Esophagus (tissue), 2 donors: Measurements from ENCODE around the gene TNFSF13B. TPM values are rescaled to one million over a fixed set of nuclear protein-coding genes. Genes with fewer than 3 reads are reported as not detected.
"Not testable (repeated sequence)": the region's sequence is repeated elsewhere in the genome, so short reads cannot be mapped to it uniquely, and the experiment has no call there.

ENCODE experiments used
- H3K27ac ChIP-seq, 2 donors: one replicate each; pipeline ENCODE4 v1.5.1; 2013; ENCODE audit warnings: low read depth in 2 of 2, mild to moderate bottlenecking in 2 of 2, inconsistent platforms in 1 of 2, low read length in 1 of 2, moderate library complexity in 1 of 2
- H3K27me3 ChIP-seq, 2 donors: one replicate each; pipeline ENCODE4 v1.6.1; 2013; ENCODE audit warnings: low read length in 2 of 2, control low read depth in 1 of 2, mild to moderate bottlenecking in 1 of 2; ENCODE audit not compliant: insufficient read depth in 2 of 2, control insufficient read depth in 1 of 2
- H3K36me3 ChIP-seq, 2 donors: one replicate each; pipeline ENCODE4 v1.6.1; 2013; ENCODE audit warnings: low read length in 1 of 2; ENCODE audit not compliant: control insufficient read depth in 2 of 2, insufficient read depth in 2 of 2
- H3K4me1 ChIP-seq, 2 donors: one replicate each; pipeline ENCODE4 v1.6.1; 2013; ENCODE audit warnings: low read length in 1 of 2; ENCODE audit not compliant: control insufficient read depth in 2 of 2, insufficient read depth in 2 of 2
- H3K4me3 ChIP-seq, 2 donors: one replicate each; pipeline ENCODE4 v1.5.1; 2013; ENCODE audit warnings: low read length in 2 of 2, mild to moderate bottlenecking in 2 of 2, low read depth in 1 of 2, moderate library complexity in 1 of 2
- H3K9me3 ChIP-seq, 2 donors: one replicate each; pipeline ENCODE4 v1.6.1; 2013; ENCODE audit warnings: mild to moderate bottlenecking in 2 of 2, low read depth in 1 of 2, low read length in 1 of 2, moderate library complexity in 1 of 2; ENCODE audit not compliant: control insufficient read depth in 2 of 2, insufficient read depth in 1 of 2
- WGBS, 2 donors: extraction: QIAGEN DNeasy Blood & Tissue Kit; methylation state at CpG; one replicate each; pipeline ENCODE4 v1.1.7; 2013; 5-methylcytosine and 5-hydroxymethylcytosine counted together
- polyA plus RNA-seq, 2 donors: library from polyadenylated mRNA; stranded (reverse); fragments of 200-250 nt; gene quantifications; one replicate each; pipeline ENCODE4 v1.2.3, GENCODE V29; 2013
- donor health status: healthy with polysubstance abuse.
- donor health status: Bipolar disorder and iron deficiency.

The TNFSF13B gene
- polyA plus RNA-seq, 2 donors, result 0.41 to 0.92 TPM

DNA sequence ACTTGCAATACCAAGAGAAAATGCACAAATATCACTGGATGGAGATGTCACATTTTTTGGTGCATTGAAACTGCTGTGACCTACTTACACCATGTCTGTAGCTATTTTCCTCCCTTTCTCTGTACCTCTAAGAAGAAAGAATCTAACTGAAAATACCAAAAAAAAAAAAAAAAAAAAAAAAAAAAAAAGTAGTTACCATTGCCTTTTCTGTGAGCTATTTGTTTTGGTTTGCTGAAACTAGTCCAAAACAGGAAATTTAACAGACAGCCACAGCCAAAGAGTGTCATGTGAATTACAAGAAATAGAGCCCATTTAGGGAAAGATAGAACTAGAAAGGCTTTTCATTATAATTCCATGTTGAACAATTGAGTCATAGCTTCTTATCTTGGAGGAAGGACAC, 37.3 kb downstream of the TNFSF13B start:
- no peaks in the 10 kb centered on the region for H3K27me3 ChIP-seq
- H3K4me3 ChIP-seq, result no peak overlapping the region
- H3K36me3 ChIP-seq, result no peaks in the 10 kb centered on the region
- H3K9me3 ChIP-seq, result no peaks in the 10 kb centered on the region
- no peaks in the 10 kb centered on the region for H3K4me1 ChIP-seq
- no peak overlapping the region for H3K27ac ChIP-seq

DNA sequence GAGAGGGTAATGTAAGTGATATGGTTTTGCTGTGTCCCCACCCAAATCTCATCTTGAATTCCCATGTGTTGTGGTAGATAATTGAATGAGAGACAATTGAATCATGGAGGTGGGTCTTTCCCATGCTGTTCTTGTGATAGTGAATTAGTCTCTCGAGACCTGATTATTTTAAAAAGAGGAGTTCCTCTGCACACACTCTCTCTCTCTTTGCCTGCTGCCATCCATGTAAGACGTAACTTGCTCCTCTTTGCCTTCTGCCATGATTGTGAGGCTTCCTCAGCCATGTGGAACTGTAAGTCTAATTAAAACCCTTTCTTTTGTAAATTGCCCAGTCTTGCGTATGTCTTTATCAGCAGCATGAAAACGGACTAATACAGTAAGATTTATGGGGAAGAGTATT, 42.1 kb downstream of the TNFSF13B start:
- H3K4me1 ChIP-seq, H3K27me3 ChIP-seq, H3K9me3 ChIP-seq, H3K4me3 ChIP-seq, H3K27ac ChIP-seq, H3K36me3 ChIP-seq: not testable (repeated sequence)
- 88 to 90% methylated on average over 4 of the region's 4 CpGs for WGBS, 2 donors

DNA sequence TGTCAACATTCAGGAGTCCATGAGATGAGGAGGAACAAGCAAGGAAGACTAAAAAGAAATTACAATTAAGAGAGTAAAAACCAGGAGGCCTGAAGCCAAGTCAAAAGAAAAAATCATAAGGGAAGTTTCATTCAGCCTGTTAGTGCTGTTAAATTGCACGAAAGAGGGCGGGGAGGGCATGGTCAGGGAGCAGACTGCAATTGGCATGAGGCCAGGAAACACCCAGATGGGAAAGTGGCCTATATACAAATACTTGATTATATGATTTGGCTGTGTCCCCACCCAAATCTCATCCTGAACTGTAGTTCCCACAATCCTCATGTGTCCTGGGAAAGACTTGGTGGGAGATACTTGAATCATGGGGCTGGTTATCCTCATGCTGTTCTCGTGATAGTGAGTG, 43.9 kb downstream of the TNFSF13B start:
- H3K9me3 ChIP-seq, result no peaks in the 10 kb centered on the region
- H3K4me1 ChIP-seq, result no peaks in the 10 kb centered on the region
- no peaks in the 10 kb centered on the region for H3K27me3 ChIP-seq
- WGBS, 2 donors, result 62 to 65% methylated on average over 3 of the region's 3 CpGs
- H3K27ac ChIP-seq, result no peak overlapping the region
- H3K4me3 ChIP-seq, result no peak overlapping the region
- H3K36me3 ChIP-seq, result no peaks in the 10 kb centered on the region

DNA sequence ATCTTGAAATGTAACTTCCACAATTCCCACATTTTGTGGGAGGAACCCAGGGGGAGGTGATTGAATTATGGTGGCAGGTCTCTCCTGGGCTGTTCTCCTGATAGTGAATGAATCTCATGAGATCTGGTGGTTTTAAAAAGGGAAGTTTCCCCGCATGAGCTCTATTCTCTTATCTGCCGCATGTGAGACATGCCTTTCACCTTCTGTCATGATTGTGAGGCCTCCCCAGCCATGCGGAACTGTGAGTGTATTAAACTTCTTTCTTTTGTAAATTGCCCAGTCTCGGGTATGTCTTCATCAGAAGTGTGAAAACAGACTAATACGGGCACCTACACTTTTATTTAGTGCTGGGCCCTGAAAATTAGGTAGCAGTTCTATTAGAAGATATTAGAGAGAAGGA, 45.8 kb downstream of the TNFSF13B start:
- Histone ChIP-seq H3K27ac (no peak overlapping the region), H3K4me3 (no peak overlapping the region), H3K36me3 (no peaks in the 10 kb centered on the region), H3K27me3 (no peaks in the 10 kb centered on the region), H3K9me3 (no peaks in the 10 kb centered on the region), H3K4me1 (no peaks in the 10 kb centered on the region)
- 67 to 68% methylated on average over 5 of the region's 5 CpGs for WGBS, 2 donors

DNA sequence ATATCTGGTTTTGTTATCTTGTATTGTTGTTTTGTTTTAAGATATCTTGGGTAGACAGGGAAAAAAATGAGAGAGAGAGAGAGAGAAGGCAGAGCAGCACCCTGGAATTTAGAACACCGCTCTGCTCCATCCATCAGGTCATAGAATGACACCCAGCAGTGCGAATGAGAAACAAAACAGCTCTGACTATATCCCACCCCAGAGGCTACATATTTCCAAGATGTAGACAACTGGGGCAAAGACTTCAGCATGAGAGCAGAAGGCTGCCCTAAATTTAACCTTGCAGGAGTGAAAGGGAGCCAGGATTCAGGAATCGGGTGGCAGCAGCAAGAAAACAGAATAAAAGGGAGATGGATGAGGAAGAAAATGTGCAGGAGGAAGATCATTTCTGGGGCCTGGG, 46.5 kb downstream of the TNFSF13B start:
- Histone ChIP-seq H3K4me3 (no peak overlapping the region), H3K36me3 (no peaks in the 10 kb centered on the region), H3K27me3 (no peaks in the 10 kb centered on the region), H3K27ac (no peak overlapping the region), H3K4me1 (no peaks in the 10 kb centered on the region), H3K9me3 (no peaks in the 10 kb centered on the region)
- WGBS, 2 donors, result 79 to 85% methylated on average over 3 of the region's 3 CpGs

DNA sequence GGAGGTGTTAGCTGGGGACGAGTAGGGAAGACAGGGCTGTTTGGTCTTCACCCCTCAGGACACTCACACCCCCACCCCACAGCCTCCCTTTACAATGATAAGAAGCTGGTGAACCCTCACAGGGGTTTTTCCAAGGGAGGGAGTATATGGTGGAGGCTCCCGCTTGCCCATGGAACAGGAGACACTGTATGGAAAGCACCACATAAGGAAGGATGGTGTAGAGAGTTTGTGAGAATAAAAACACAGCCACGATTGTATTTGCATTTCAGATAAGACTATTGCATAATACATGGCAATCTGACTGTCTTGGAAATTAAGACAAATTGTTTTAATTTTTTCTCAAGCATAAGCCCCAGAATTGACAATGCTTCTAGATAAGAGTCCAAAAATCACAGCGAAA, 46.9 kb downstream of the TNFSF13B start:
- H3K36me3 ChIP-seq, result no peaks in the 10 kb centered on the region
- no peaks in the 10 kb centered on the region for H3K27me3 ChIP-seq
- no peak overlapping the region for H3K4me3 ChIP-seq
- H3K9me3 ChIP-seq, result no peaks in the 10 kb centered on the region
- WGBS, 2 donors, result 58 to 74% methylated on average over 4 of the region's 4 CpGs
- H3K27ac ChIP-seq, result no peak overlapping the region
- H3K4me1 ChIP-seq, result no peaks in the 10 kb centered on the region

DNA sequence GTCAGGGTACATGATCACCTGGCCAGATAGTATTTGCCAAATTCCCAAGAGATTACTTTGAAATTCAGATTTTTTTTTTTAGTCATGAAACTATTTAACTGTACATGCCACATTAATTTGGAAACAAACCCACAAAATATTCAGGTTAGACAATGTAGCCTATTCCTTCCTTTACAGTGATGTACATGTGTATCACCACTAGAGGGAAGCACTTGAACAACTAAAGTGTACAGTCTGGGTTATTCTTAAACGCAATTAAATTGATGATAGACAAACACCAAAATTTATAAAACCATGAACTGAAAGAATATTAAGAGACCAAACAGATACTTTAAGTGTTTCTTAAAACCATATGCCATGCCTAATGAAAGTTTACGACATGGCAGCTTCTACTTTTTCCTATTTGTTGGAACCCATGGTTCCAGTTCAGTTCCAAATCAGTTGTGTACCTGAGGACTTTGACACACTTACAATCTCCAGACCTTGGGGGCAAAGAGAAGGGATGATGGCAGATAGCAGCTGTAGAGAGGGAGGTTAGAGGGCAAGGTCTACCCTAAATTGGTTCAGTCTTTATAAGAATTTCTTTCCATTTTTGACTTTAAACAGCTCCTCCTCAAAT, 52.8 kb downstream of the TNFSF13B start:
- Histone ChIP-seq H3K36me3 (no peaks in the 10 kb centered on the region), H3K27me3 (no peaks in the 10 kb centered on the region), H3K9me3 (no peaks in the 10 kb centered on the region), H3K4me3 (no peak overlapping the region), H3K27ac (no peak overlapping the region), H3K4me1 (no peaks in the 10 kb centered on the region)
- whole genome bisulfite sequencing, 2 donors, result 14 to 24% methylated on average over 2 of the region's 2 CpGs

DNA sequence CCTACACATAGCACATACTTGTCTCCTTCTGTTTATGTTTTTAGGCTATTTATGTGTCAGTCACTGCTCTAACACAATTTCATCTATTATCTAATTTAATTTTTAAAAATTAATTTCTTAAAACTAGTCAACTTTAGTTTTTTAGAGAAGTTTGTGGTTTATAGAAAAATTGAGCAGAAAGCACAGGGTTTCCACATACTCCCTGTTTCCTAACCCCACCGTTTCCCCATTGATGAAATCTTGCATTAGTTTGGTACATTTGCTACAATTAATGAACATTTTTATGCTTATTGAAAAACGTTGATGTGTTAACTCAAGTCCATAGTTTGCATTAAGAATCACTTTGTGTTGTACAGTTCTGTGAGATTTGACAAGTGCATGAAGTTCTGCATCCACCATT, 53.5 kb downstream of the TNFSF13B start:
- WGBS, 2 donors, result 49 to 51% methylated on average over 2 of the region's 2 CpGs

DNA sequence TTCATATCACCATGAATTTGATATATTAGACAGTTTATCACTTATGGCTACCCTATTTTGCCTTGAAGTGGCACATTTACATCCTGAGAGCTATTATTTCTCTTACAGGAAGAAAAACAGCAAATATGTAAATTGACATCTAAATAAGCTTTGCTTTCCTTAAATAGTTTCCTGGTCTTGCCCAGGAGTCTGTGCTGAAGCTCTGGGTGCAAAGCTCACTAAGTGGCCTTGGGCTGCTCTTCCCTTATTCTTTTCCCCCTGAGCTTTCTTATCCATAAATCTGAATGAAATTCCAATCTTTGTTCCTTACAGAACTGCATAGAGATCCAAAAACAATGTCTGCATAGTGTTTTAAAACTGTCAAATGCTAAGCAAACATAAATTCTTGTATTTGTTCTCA, 56.3 kb downstream of the TNFSF13B start:
- Histone ChIP-seq H3K27me3 (no peaks in the 10 kb centered on the region), H3K4me1 (no peaks in the 10 kb centered on the region), H3K4me3 (no peak overlapping the region)

More for the DNA sequence above, 53.5 kb downstream of the TNFSF13B start:
- H3K36me3 ChIP-seq, result no peaks in the 10 kb centered on the region
- no peak overlapping the region for H3K4me3 ChIP-seq
- no peak overlapping the region for H3K27ac ChIP-seq
- H3K9me3 ChIP-seq, result no peaks in the 10 kb centered on the region
- no peaks in the 10 kb centered on the region for H3K4me1 ChIP-seq
- H3K27me3 ChIP-seq, result no peaks in the 10 kb centered on the region

DNA sequence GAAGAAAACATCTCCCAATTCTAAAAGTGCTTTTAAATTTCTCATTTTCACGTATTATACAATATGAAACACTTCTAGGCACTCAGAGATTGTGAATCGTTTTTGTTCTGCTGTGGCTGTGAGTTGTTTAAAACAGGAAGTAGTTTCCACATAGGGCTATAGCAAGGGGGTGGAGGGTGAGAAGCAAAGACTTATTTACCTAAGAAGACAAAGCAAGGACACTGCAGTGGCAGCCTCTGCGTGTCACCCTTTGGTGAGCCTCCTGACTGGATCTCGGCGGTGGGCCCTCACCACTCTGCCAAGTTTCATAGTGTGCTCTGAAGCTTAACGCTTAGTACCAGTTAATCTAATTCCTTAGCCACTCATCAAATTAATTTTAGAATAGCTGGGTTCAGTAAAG, 56.8 kb downstream of the TNFSF13B start:
- WGBS, 2 donors, result 46 to 50% methylated on average over 6 of the region's 6 CpGs
- Histone ChIP-seq H3K27ac (no peak overlapping the region), H3K4me3 (no peak overlapping the region), H3K4me1 (no peaks in the 10 kb centered on the region), H3K36me3 (no peaks in the 10 kb centered on the region), H3K9me3 (no peaks in the 10 kb centered on the region), H3K27me3 (no peaks in the 10 kb centered on the region)

More for the DNA sequence above, 56.3 kb downstream of the TNFSF13B start:
- Histone ChIP-seq H3K36me3 (no peaks in the 10 kb centered on the region), H3K27ac (no peak overlapping the region), H3K9me3 (no peaks in the 10 kb centered on the region)
